Stimulated activated CD8-positive, alpha-beta memory T cell treated with anti-CD3 and anti-CD28 coated beads, Interleukin-15, amount 100 ng/mL, for 24 hours (primary cell): ENCODE measurements around the gene FAM168B.

Experiments used
- DNase-seq: peaks from one replicate; pipeline ENCODE4 v3.0.0-alpha.2; 2020; ENCODE audit warnings: low read depth

FAM168B gene

GRCh38 chr2:131039908-131040660 is 53.2 kb downstream of the FAM168B start:
- DNase-seq: no peak

- DNase-seq: no peak
These were observed 53.7 kb downstream of the FAM168B start for GRCh38 chr2:131039535-131039907.

DNA sequence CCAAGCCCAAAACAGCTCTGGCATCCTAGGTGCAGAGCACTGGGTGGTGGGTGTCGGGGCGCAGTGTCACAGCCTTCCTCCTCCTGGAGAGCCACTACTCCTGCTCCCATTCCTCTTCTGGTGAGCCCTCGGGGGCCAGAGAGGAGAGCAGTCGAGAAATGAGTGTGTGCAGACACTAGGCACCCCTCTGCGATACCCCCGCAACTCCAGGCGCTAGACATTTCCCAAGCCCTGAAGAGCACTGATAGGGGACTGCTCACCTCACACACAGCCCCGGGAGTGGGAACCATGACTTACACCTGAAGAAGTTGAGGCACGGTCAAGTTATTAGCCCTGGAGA is 54.2 kb downstream of the FAM168B start:
- DNase-seq: no peak

DNA sequence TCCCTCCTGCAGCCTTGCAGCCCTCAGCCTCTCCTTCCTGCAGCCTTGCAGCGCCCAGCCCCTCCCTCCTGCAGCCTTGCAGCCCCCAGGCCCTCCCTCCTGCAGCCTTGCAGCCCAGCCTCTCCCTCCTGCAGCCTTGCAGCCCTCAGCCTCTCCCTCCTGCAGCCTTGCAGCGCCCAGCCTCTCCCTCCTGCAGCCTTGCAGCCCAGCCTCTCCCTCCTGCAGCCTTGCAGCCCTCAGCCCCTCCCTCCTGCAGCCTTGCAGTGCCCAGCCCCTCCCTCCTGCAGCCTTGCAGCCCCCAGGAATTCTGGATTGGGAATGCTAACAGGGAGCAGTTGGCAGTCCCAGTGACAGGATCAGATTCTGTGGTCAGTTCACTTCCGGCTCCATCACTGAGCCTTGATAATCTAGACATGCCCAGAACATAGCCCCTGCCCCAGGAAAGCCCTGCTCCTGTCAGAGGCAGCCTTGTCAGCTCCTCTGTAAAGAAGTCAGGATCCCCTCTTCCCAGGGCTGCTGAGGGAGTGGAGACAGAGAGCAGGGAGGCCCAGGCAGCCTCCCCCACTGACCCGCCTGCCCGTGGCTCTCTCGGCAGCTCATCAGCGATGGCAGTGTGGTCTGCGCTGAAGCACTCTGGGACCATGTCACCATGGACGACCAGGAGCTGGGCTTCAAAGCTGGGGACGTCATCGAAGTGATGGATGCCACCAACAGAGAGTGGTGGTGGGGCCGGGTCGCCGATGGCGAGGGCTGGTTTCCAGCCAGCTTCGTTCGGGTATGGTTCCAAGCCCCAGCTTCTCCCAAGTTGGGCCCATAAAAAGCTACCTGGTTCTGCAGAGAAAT is 54.8 kb downstream of the FAM168B start:
- DNase-seq: no peak

DNA sequence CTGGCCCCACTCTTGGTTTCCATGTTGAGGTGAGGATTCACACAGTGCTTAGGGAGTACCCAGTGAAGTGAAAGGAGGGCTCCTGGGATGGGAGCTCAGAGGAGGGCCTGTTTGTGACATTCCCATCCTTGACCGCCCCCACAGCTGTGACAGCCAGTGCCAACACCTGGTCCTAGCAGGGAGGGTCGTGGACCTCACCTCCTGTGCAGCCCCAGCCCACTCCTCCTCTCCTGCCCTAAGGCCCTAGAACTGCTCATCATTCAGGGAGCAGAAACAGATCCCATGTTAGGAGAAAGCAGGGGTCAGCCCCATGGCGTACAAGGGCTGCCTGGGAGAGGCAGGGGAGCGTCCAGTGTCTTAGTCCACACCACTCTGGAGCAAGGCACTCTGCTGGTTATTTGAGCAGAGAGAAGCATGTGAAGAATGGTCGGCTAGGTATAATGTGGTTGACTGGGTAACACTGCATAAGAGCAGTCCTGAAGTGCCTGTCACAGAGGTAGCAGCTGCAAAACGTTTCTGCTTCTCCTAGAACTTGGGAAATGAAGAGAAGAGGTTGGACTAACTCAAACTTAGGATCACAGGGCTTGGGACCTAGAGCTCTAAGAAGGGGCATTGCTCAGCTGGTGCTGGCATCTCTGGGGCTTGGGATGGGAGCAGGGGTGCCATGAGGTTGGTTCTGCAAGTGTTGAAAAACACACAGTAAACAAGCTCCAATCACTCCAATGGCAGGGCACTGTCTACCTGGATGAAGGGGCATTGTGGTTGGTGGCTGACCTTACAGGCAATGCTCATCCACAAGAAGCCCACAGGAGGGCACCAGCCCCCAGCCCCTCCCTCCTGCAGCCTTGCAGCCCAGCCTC is 55.6 kb downstream of the FAM168B start:
- no peak for DNase-seq

DNA sequence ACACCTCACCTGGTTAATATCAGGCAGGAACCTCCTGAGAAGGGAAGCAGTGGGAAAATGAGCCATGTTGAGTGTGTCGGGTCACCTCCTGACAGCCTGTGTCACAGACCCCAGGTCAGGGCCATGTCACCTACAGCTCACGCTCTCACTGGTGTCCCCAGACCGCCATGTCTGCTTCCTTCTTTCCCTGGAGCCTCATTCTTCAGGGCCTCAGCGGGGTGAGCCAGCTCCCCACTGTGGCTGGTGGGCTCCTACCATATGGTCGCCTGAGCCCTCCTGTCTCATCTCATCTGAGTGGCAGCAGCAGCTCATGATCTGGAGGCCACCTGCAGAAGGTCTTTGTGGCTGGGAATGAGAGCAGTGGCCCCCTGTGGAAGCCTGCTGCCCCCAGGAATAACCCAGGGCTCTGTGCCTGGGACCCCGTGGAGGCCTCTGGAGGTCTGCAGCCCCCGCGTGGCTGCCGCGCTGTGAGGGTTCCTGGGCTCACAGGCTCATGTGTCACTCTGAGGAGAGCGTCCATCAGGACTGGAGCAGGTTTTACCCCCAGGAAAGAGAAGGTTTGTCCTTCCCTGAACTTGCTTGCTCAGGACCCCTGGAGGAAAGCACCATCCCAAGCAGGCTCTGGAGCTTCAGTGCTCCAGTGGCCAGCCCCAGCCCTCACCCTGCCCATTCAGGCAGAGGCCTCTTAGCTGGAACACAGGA is 56.4 kb downstream of the FAM168B start:
- no peak for DNase-seq

DNA sequence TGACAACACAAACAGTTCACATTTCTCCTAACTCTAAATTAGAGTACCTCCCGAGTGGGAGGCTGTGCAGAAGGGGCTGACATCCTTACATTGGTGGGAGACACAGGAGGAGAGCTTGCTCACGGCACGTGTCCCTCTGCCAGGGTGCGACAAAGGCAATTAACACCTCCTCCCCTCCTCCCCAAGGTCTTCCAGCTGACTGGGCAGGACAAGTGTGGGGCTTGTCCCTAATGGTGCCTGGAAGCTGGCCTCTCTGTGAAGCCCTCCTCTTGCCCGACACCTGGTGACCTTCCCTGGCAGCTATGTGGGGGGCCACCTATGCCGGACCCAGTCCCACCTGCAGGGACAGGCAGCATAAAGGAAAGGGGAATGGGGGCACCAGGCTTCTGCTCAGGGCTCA is 57.0 kb downstream of the FAM168B start:
- DNase-seq: no peak

DNA sequence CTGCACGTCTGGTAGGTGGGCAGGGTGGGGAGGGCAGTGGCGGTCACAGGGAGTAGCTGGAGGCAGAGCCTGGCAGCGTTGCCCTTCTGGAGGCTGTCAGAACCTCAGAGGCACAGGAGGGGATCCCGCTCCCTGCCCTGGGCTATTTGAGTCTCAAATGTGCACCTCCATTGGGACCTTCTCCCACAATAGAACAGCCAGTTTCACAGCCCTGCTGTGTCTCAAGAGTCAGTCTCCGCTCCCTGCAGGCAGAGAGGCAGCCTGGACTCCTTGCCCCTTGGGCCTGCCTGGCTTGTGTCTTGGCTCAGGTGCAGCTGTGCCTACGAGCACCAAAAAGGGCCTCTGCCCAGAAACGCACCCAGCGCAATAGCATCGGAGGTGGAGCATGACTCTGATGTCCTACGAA is 57.4 kb downstream of the FAM168B start:
- DNase-seq: no peak

GRCh38 chr2:131035112-131035825 is 58.0 kb downstream of the FAM168B start:
- DNase-seq: no peak

- no peak for DNase-seq
These were observed 58.9 kb downstream of the FAM168B start for GRCh38 chr2:131034122-131035051.

GRCh38 chr2:131033786-131034121 is 59.5 kb downstream of the FAM168B start:
- DNase-seq: no peak

- no peak for DNase-seq
These were observed 60.8 kb downstream of the FAM168B start for GRCh38 chr2:131032393-131032836.

- no peak for DNase-seq
These were observed 61.4 kb downstream of the FAM168B start for GRCh38 chr2:131031875-131032274.

DNA sequence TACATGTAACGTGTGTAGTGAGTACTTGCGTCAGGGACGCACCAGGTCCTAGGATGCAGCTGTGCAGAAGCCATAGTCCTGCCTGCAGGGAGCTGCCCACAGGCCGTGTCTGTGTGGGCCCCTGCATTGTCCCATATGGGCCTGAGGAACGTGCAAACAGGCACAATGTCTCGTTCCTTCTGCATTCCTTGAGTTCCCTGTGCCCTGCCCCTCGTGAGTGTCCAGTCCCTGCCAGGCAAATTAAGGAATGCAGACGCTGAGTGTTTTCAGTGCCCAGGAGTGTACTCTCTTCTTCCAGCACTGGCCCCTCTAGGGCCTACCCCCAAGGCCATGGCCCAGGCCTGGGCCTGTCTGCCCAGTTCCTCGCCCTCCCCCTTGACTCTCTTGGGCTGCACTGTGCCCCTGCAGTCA is 61.8 kb downstream of the FAM168B start:
- no peak for DNase-seq

- DNase-seq: no peak
These were observed 62.7 kb downstream of the FAM168B start for GRCh38 chr2:131030478-131030971.

DNA sequence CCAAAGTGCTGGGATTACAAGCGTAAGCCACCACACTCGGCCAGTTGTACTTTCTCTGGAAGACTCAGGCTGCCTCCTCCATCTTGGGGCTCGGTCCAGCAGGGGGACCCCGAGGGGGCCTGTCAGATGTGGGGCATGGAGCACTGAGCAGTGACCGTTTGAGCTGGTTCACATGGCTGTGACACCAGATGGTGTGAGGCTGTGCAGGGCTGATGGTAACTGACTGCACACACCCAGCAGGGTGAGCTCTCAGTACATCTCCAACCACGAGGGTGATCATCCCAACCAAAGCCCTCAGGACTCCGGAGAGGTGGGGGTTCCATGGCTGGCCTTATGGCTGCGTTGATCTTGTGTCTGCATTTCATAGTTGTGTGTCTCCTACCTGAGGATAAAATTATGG is 63.4 kb downstream of the FAM168B start:
- no peak for DNase-seq

DNA sequence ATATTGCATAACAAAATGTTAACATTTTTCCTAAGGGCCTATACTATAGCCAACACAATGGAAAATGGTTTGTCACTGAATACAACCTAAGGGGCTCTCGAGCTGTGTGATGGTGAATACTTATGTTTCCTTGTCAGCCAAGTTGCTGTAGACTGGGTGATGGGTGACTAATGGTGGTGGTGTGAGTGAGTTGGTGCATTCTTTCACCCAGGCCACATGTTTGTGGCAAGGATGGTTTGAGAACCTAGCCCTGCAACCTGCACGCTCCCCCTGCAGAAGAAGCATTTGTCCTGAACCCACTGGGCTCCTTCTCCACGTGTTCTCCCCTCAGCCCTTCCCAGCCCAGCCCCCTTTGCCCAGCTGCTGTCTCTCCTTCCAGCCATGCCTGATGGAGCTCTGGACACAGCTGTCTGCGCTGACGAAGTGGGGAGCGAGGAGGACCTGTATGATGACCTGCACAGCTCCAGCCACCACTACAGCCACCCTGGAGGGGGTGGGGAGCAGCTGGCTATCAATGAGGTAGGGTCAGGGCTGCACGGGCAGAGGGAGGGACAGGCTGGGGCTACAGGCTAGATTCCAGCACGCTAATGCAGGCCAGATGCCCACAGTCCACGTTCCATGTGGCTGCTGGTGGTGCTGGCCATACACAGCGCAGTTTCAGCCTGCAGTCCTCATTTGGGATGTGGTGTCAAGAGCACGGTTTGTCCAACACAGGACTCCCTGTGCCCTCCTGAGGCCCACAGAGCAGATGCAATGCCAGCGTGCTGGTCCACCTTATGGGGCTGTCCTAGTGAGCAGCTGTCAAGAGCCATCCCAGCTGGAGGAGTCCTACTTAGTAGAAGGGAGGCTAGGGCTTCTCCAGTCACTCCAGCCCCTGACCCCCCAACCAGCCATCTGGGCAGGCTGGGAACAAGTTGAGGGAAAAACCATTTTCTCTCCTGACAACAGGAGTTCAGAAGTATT is 65.4 kb downstream of the FAM168B start:
- no peak for DNase-seq

- DNase-seq: no peak
These were observed 66.3 kb downstream of the FAM168B start for GRCh38 chr2:131026919-131027318.

GRCh38 chr2:131023758-131024157 is 69.5 kb downstream of the FAM168B start:
- DNase-seq: no peak
